Breast epithelium (tissue), 4 donors: ENCODE data around the gene ERBIN. TPM values are rescaled to one million over a fixed set of nuclear protein-coding genes. Genes with fewer than 3 reads are reported as not detected.

ENCODE experiments used
- DNase-seq, 2 donors: peaks; one replicate each; pipeline ENCODE4 v3.0.0-alpha.2; 2019; ENCODE audit warnings: low spot score in 2 of 2
- H3K27ac ChIP-seq, 2 donors: fragments of 200-600 bp; sonication (generic) in 1 of 2; one replicate each; pipeline ENCODE4 v1.5.1; 2016 to 2019; ENCODE audit warnings: mild to moderate bottlenecking in 1 of 2
- H3K27me3 ChIP-seq, 2 donors: fragments of 200-600 bp; sonication (generic) in 1 of 2; one replicate each; pipeline versions ENCODE4 v1.5.1 to v1.6.0; 2017 to 2019; ENCODE audit warnings: control low read depth in 1 of 2, mild to moderate bottlenecking in 1 of 2
- H3K36me3 ChIP-seq: fragments of 200-600 bp; one replicate; pipeline ENCODE4 v1.5.1; 2019
- H3K4me1 ChIP-seq, 2 donors: fragments of 200-600 bp; sonication (generic); one replicate each; pipeline ENCODE4 v1.5.1; 2016 to 2019; ENCODE audit warnings: control low read depth in 1 of 2
- H3K4me3 ChIP-seq, 3 donors: fragments of 200-600 bp; sonication (generic); 1 replicate in 2 of 3; 2 replicates in 1 of 3; pipeline ENCODE4 v1.5.1; 2016 to 2019; ENCODE audit warnings: mild to moderate bottlenecking in 3 of 3, moderate library complexity in 2 of 3
- H3K9me3 ChIP-seq, 2 donors: fragments of 200-600 bp; sonication (generic) in 1 of 2; one replicate each; pipeline ENCODE4 v1.5.1; 2016 to 2019; ENCODE audit warnings: control low read depth in 1 of 2
- CTCF ChIP-seq, 3 donors: fragments of 450-650 bp; IDR thresholded peaks; one replicate each; pipeline ENCODE4 v1.5.1; 2016 to 2017; ENCODE audit warnings: antibody characterized with exemption in 3 of 3, mild to moderate bottlenecking in 3 of 3, moderate library complexity in 3 of 3
- POLR2A ChIP-seq: fragments of 450-650 bp; IDR thresholded peaks from one replicate; pipeline ENCODE4 v1.6.1; 2016; ENCODE audit warnings: antibody characterized with exemption, mild to moderate bottlenecking, moderate library complexity
- POLR2AphosphoS5 ChIP-seq, 3 donors: sonication (generic); formaldehyde crosslinking; IDR thresholded peaks; one replicate each; pipeline ENCODE4 v1.6.1; 2017; ENCODE audit warnings: antibody characterized with exemption in 3 of 3
- intact Hi-C: fragments of 100-400 bp; cut with DNase I; formaldehyde crosslinking; loops from one replicate; pipeline ENCODE4 v1.15.1; 2023; ENCODE audit warnings: low total_unique reads
- total RNA-seq, 3 donors: library from RNA; depleted of rRNA; stranded (reverse); fragments of >200 nt; gene quantifications; one replicate each; pipeline ENCODE4 v1.1.0, GENCODE V29; 2016

ERBIN gene
- total RNA-seq, 3 donors from 2014 or later, result 63.5 to 131 (median 97.7) TPM

- H3K27me3 ChIP-seq, result no peaks in the 10 kb centered on the region
- H3K9me3 ChIP-seq, result no peaks in the 10 kb centered on the region
- intact Hi-C loops, result no loop called here
- H3K4me3 ChIP-seq, result no peak overlapping the region
- TF ChIP-seq POLR2A (no peak), CTCF (IDR thresholded peaks at IDR 0.05) (no peak), POLR2AphosphoS5 (IDR thresholded peaks at IDR 0.05) (no peak)
- H3K27ac ChIP-seq, result no peak overlapping the region
- no peaks in the 10 kb centered on the region for H3K36me3 ChIP-seq
- H3K4me1 ChIP-seq, result no peaks in the 10 kb centered on the region
- DNase-seq, result no peak
Measured at GRCh38 chr5:66130493-66130892, 204.1 kb downstream of the ERBIN start.

Other genes with a start within 250 kb of the ERBIN start
- gene SGTB, start 204.5 kb upstream of the ERBIN start, total RNA-seq, result 10 to 100 TPM in 1 of 3 donors, 1 to 10 TPM in 2; 7.9 to 10.5 (median 8.2) TPM
- 10 to 100 TPM; 12.8 to 15.7 (median 14.9) TPM for gene NLN, start 204.4 kb upstream of the ERBIN start, total RNA-seq
- gene SREK1, start 217.7 kb downstream of the ERBIN start, total RNA-seq, result 100 to 1,000 TPM in 2 of 3 donors, 10 to 100 TPM in 1; 91.2 to 170 (median 123) TPM